DMS 273 (cell line): Measurements from ENCODE around the gene PPP2R2D.
A peak's percentile ranks its signal among the peaks of the same experiment; 100 is the strongest.
"Not testable (repeated sequence)": the region's sequence is repeated elsewhere in the genome, so short reads cannot be mapped to it uniquely, and the experiment has no call there.

Experiments
- DNase-seq: peaks from one replicate; lab custom pipeline; 2025; ENCODE audit not compliant: unreplicated experiment; lab: John Stamatoyannopoulos, UW

PPP2R2D gene

GRCh38 chr10:131973160-131973951 is 72.5 kb downstream of the PPP2R2D start:
- no peak for DNase-seq

GRCh38 chr10:131974034-131974817 is 73.4 kb downstream of the PPP2R2D start:
- DNase-seq = no peak

- DNase-seq = no peak
Measured at GRCh38 chr10:131975003-131975402, 74.2 kb downstream of the PPP2R2D start.

- DNase-seq = no peak
Measured at GRCh38 chr10:131975796-131976195, 75.0 kb downstream of the PPP2R2D start.

- DNase-seq = no peak
Measured at GRCh38 chr10:131977323-131978096, 76.7 kb downstream of the PPP2R2D start.

GRCh38 chr10:131978366-131978765 is 77.6 kb downstream of the PPP2R2D start:
- no peak for DNase-seq

GRCh38 chr10:131978851-131979250 is 78.0 kb downstream of the PPP2R2D start:
- no peak for DNase-seq

- DNase-seq = peak; percentile 14
Measured at GRCh38 chr10:131979336-131979735, 78.5 kb downstream of the PPP2R2D start.

GRCh38 chr10:131979821-131980270 is 79.0 kb downstream of the PPP2R2D start:
- DNase-seq = peak; percentile 34

GRCh38 chr10:131980321-131980720 is 79.5 kb downstream of the PPP2R2D start:
- DNase-seq = no peak

- DNase-seq = peak; percentile 25
Measured at GRCh38 chr10:131980761-131981428, 80.1 kb downstream of the PPP2R2D start.

GRCh38 chr10:131981429-131982184 is 80.8 kb downstream of the PPP2R2D start, which contains the start of gene BNIP3:
TSS of gene BNIP3 (minus strand) at chr10:131981923. CDS start at chr10:131981806, 117 bp downstream.
- peak; percentile 95 for DNase-seq

- DNase-seq = peak; percentile 39
Measured at GRCh38 chr10:131982185-131982756, 81.5 kb downstream of the PPP2R2D start.

GRCh38 chr10:131982796-131983195 is 82.0 kb downstream of the PPP2R2D start:
- DNase-seq = no peak

GRCh38 chr10:131983780-131984179 is 83.0 kb downstream of the PPP2R2D start:
- no peak for DNase-seq

GRCh38 chr10:131986851-131987250 is 86.0 kb downstream of the PPP2R2D start:
- not testable (repeated sequence) for DNase-seq

- DNase-seq = not testable (repeated sequence)
Measured at GRCh38 chr10:131987301-131987700, 86.5 kb downstream of the PPP2R2D start.

- not testable (repeated sequence) for DNase-seq
Measured at GRCh38 chr10:131987786-131988185, 87.0 kb downstream of the PPP2R2D start.

GRCh38 chr10:131991726-131992125 is 90.9 kb downstream of the PPP2R2D start:
- DNase-seq = no peak
